ELR (cell line): ENCODE data around the gene MACROD2.

ENCODE experiments used
- DNase-seq: peaks from one replicate; pipeline ENCODE4 v3.0.0-alpha.2; 2015; ENCODE audit warnings: low read depth

MACROD2 gene

GRCh38 chr20:14866841-14867514, 871.7 kb downstream of the MACROD2 start:
- no peak for DNase-seq

DNA sequence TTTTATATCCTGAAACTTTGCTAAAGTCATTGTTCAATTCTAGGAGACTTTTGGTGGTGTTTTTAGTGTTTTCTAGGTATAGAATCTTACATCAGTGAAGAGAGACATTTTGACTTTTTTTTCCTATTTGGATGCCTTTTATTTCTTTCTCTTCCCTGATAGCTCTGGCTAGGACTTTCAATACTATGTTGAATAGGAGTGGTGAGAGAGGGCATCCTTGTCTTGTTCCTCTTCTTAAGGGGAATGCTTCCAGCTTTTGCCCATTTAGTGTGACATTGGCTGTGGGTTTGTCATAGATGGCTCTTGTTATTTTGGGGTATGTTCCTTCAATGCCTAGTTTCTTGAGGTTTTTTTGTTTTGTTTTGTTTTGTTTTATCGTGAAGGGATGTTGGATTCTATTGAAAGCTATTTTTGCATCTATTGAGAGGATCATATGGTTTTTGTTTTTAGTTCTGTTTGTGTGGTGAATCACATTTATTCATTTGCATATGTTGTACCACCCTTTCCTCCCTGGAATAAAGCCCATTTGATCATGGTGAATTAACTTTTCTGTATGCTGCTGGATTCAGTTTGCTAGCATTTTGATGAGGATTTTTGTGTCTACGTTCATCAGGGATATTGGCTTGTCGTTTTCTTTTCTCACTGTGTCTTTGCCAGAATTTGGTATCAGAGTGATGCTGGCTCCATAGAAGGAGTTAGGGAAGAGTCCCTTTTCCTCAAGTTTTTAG, 882.1 kb downstream of the MACROD2 start:
- DNase-seq = no peak

GRCh38 chr20:14878676-14879019, 883.3 kb downstream of the MACROD2 start:
- DNase-seq = no peak

DNA sequence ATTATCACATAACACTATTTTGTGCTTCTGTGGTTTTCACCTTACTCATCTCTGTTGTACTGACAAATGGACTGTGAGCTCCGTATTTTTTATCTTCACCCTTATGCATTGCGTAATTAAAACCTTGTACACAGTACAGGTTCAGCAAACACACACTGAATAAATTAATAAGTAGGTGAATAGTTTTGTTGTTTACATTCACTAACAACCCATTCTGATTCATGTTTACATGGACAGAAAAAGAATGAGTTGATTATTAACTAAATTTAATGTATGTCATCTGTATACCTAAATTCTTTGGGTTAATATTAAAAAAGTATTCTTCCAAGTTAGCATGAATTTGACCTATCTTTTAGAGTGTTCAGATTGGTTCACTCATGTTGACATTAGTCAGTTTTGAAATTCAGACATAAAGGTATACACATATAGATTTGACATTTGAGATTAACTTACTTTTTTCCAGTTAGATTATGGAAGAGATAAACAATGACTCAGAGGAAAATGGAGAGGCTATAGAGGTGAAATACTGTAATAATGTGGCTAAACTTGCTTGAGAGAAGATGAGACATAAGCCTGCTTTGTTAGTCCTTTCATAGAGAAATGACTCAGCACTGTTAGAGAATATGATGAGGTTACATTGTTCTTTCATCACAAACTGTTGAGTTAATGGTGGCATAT, 883.8 kb downstream of the MACROD2 start:
- DNase-seq = peak; percentile 22

DNA sequence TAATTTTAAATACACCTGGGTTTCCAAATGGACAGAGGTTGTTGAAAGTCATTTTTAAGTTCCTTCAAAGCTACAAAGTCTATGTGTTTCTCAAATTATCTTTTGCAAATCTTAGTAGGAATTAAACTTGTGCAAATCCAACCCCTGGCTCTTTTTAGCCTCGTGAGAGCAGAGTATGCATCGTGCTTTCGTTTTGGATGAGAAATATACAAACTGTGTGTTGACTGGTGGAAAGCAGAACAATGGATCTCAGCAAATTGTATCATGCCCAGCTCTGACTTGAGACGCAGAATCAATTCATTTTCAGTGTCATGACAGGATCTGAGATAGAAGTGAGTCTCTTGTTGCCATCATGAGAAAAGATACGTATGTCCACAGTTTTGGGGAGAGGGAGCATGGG, 884.5 kb downstream of the MACROD2 start:
- no peak for DNase-seq

- DNase-seq = no peak
Measured at GRCh38 chr20:14881518-14881917, 886.2 kb downstream of the MACROD2 start.

GRCh38 chr20:14882157-14882556, 886.8 kb downstream of the MACROD2 start:
- DNase-seq = no peak

DNA sequence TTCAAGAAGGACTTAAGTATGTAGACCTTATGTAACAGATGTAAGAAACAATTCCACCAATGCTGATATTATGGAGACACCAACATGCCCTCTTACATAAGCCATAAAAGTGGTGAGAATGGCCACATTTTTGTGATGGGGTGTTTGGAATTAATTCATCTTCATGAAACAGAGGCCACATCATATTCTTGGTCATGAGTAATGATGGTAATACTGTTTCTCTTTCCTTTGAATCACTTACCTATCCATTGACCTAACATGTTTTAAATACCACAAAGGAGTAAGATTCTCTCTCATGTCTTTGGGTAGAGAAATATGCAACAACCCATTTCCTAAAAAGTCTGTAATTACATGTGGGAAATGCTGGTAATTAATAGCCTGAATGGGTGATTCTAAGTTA, 887.5 kb downstream of the MACROD2 start:
- DNase-seq = no peak

DNA sequence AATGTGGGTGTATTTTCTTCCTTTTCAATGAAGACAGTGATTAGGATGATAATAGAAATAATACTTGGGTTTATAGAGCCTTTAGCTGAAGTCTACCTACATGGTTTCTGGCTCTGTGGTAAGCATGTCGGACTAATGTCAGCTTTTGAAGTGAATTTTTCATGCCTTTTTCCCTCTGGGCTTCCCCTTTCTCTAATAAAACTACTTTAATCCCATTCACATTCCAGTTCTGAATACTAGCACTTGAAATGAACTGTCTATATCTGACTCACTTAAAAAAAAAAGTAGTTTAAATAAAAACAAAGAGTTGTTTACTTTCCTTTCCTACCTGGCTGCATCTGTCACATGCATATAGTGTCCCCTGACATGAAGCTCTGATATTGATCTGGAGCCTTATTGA, 888.0 kb downstream of the MACROD2 start:
- DNase-seq = no peak

GRCh38 chr20:14885661-14886060, 890.3 kb downstream of the MACROD2 start:
- DNase-seq = no peak

- DNase-seq = no peak
Measured at GRCh38 chr20:14888134-14888533, 892.8 kb downstream of the MACROD2 start.

DNA sequence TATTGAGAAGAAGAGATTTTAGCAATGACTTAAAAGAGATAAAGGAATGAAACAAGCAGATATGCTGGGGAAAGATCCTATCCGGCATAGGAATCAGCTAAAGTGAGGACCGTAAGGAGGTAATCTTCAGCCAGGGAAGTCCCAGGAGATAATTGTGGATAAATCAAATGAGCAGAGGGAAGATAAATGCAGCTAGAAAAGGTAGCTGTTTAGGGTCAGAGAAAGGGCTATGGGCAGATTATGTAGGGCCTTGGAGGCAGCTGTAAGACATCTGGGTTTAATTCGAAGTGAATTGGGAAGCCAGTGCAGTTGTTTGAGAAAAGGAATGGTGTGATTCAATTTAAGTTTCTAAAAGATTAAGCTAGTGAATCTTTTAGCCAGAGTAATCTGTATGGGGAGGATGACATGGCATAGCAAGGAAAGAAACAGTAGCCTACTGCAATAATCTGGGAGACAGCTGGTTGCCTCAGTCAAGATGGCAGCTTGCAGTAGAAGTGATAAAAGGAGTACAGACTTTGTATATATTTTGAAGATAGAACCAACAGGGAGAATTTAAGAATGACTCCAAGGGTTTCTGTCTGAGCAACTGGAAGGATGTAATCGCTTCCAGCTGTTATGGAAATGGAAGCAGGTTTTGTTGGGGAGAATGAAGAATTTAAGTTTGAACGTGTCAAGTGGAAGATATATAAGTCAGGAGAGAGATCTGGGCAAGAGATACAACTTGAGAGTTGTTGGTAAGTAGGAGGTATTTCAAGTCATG, 894.4 kb downstream of the MACROD2 start:
- DNase-seq = no peak

DNA sequence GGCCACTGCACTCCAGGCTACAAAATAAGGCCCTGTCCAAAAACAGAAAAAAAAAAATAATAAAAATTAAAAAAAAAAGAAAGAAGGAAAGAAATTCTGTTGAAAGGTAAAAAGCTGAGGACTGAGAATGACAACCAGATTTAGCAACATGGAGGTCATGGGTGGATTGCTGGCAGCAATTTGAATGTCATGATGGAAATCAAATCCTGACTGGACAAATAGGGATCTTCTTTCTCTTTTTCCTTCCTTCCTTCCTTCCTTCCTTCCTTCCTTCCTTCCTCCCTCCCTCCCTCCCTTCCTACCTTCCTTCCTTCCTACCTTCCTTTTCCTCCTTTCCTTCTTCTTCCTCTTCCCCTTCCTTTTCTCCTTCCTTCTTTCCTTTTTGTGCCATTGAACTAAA, 895.4 kb downstream of the MACROD2 start:
- DNase-seq = no peak

DNA sequence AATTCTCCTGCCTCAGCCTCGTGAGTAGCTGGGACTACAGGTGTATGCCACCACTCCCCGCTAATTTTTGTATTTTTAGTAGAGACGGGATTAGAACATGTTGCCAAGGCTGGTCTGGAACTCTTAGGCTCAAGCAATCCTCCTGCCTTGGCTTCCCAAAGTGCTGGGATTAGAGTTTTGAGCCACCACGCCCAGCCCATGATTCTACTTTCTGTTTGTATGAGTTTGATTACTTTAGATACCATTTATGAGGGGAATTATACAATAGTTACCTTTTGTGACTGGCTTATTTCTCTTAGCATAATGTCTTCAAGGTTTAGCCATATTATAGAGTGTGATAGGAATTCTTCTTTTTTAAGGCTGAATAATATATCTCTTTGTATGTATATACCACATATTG, 897.5 kb downstream of the MACROD2 start:
- no peak for DNase-seq

GRCh38 chr20:14896569-14896968, 901.3 kb downstream of the MACROD2 start:
- no peak for DNase-seq

DNA sequence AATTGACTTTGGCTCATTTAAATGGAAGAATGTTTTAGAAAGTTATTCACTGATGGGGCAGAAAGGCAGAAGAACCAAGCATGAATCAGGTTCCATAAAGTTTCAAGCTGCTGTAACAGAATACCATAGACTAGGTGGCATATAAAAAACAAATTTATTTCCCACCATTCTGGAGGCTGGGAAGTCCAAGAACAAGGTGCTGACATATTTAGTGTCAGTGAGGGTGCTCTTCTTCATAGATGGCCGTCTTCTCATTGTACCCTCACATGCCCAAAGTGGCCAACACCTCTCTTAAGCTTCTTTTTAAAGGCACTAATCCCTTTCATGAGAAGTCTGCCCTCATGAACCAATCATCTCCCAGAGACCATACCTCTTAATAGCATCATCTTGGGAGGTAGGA, 902.3 kb downstream of the MACROD2 start:
- DNase-seq = no peak

GRCh38 chr20:14902432-14903089, 907.2 kb downstream of the MACROD2 start:
- no peak for DNase-seq

GRCh38 chr20:14906908-14907434, 911.7 kb downstream of the MACROD2 start:
- DNase-seq = no peak

- DNase-seq = no peak
Measured at GRCh38 chr20:14910126-14910525, 914.8 kb downstream of the MACROD2 start.

GRCh38 chr20:14913896-14914620, 918.7 kb downstream of the MACROD2 start:
- no peak for DNase-seq

DNA sequence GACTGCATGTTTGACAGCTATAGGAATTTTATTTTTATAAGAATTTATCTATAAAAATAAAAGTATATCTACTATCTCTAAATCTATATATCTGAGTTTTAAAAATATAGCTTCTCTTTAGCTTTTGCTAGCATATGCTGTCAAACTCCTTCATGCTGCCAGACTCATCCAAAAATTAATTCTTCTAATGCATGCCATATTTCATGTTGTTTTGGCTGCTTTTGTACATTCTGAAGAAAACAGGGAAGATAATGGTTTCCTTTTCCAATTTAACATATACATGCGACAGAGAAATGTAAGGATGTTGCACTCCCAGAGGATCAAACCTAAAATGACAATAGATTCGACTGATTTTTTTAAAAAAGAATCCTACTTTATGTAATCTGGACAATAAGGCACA, 919.3 kb downstream of the MACROD2 start:
- no peak for DNase-seq
